ENCODE data around the gene RPS6KA4. TPM values are rescaled to one million over a fixed set of nuclear protein-coding genes. Genes with fewer than 3 reads are reported as not detected.
"Not testable (repeated sequence)": the region's sequence is repeated elsewhere in the genome, so short reads cannot be mapped to it uniquely, and the experiment has no call there.

RPS6KA4 gene
- total RNA-seq, 1 donor from 2014 or later, result 35.9 TPM

DNA sequence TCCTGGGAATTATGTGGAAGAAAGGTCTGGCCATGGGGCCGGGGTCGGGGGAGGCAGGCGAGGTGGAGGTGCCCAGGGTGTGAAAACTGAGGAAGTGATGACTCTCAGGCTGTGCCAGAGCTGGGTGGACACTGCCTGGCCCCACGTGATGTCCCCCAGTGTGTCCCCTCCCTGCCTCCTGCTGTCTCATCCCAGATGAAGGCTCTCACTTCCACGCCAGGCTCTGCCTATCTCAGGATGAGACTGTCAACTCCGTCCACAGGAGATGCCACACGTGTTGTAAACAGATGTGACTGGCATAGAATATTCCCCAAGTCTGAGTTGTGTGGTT is 51.4 kb downstream of the RPS6KA4 start:
- no peak for DNase-seq (ENCODE audit: extremely low spot score, unreplicated experiment)
- Mint-ChIP-seq H3K36me3 (ENCODE audit: unreplicated experiment) (no peaks in the 10 kb centered on the region), H3K4me3 (ENCODE audit: unreplicated experiment) (no peak overlapping the region), H3K27me3 (ENCODE audit: unreplicated experiment) (peaks cover 7% of the 10 kb centered on the region), H3K4me1 (ENCODE audit: unreplicated experiment) (peaks cover 12% of the 10 kb centered on the region), H3K9me3 (ENCODE audit: unreplicated experiment) (no peaks in the 10 kb centered on the region), H3K27ac (ENCODE audit: unreplicated experiment) (no peak overlapping the region)
- TF ChIP-seq, protein P1, sequence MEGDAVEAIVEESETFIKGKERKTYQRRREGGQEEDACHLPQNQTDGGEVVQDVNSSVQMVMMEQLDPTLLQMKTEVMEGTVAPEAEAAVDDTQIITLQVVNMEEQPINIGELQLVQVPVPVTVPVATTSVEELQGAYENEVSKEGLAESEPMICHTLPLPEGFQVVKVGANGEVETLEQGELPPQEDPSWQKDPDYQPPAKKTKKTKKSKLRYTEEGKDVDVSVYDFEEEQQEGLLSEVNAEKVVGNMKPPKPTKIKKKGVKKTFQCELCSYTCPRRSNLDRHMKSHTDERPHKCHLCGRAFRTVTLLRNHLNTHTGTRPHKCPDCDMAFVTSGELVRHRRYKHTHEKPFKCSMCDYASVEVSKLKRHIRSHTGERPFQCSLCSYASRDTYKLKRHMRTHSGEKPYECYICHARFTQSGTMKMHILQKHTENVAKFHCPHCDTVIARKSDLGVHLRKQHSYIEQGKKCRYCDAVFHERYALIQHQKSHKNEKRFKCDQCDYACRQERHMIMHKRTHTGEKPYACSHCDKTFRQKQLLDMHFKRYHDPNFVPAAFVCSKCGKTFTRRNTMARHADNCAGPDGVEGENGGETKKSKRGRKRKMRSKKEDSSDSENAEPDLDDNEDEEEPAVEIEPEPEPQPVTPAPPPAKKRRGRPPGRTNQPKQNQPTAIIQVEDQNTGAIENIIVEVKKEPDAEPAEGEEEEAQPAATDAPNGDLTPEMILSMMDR (IDR thresholded peaks at IDR 0.05), result no peak

DNA sequence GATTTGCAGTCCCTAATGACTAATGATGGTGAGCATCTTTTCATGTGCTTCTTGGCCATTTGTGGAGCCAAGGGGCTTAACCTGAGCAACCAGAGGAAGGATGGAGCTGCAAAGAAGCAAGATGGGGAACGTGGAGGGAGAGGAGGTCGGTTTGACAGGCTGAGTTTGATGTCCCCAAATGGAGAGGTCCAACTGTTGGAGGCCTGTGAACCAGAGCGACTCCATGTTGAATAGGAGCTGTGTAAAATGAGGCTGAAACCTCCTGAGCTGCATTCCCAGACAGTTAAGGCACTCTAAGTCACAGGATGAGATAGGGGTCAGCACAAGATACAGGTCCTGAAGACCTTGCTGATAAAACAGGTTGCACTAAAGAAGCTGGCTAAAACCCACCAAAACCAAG is 54.5 kb downstream of the RPS6KA4 start:
- Mint-ChIP-seq H3K27me3 (ENCODE audit: unreplicated experiment) (peaks cover 7% of the 10 kb centered on the region), H3K36me3 (ENCODE audit: unreplicated experiment) (no peaks in the 10 kb centered on the region), H3K27ac (ENCODE audit: unreplicated experiment) (no peak overlapping the region), H3K9me3 (ENCODE audit: unreplicated experiment) (no peaks in the 10 kb centered on the region), H3K4me3 (ENCODE audit: unreplicated experiment) (no peak overlapping the region), H3K4me1 (ENCODE audit: unreplicated experiment) (peaks cover 2% of the 10 kb centered on the region)
- no peak for DNase-seq (ENCODE audit: extremely low spot score, unreplicated experiment)
- TF ChIP-seq, protein P1 (IDR thresholded peaks at IDR 0.05), result no peak

DNA sequence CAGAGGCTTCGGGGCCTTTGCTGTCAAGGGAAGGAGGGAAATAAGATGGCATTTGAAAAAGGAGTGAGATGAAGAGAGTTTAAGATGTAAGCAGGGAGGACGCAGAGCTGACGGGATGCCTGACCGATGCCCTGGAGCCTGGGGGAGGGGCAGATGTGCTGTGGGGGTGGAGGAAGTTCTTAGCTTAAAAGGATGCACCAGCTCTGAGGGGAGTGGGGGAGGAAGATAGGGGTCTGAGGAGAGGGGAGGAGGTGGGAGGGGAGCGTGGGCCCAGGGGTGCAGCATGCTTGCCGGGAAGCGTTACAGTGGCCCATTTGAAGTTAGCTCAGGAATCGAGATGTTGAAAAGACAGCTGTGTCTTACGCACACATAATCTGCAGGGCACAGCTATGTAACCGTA is 56.3 kb downstream of the RPS6KA4 start:
- Mint-ChIP-seq H3K27me3 (ENCODE audit: unreplicated experiment) (peaks cover 7% of the 10 kb centered on the region), H3K4me3 (ENCODE audit: unreplicated experiment) (no peak overlapping the region), H3K36me3 (ENCODE audit: unreplicated experiment) (no peaks in the 10 kb centered on the region), H3K27ac (ENCODE audit: unreplicated experiment) (no peak overlapping the region), H3K4me1 (ENCODE audit: unreplicated experiment) (no peaks in the 10 kb centered on the region), H3K9me3 (ENCODE audit: unreplicated experiment) (no peaks in the 10 kb centered on the region)
- TF ChIP-seq, protein P1 (IDR thresholded peaks at IDR 0.05), result no peak
- DNase-seq (ENCODE audit: extremely low spot score, unreplicated experiment), result no peak

DNA sequence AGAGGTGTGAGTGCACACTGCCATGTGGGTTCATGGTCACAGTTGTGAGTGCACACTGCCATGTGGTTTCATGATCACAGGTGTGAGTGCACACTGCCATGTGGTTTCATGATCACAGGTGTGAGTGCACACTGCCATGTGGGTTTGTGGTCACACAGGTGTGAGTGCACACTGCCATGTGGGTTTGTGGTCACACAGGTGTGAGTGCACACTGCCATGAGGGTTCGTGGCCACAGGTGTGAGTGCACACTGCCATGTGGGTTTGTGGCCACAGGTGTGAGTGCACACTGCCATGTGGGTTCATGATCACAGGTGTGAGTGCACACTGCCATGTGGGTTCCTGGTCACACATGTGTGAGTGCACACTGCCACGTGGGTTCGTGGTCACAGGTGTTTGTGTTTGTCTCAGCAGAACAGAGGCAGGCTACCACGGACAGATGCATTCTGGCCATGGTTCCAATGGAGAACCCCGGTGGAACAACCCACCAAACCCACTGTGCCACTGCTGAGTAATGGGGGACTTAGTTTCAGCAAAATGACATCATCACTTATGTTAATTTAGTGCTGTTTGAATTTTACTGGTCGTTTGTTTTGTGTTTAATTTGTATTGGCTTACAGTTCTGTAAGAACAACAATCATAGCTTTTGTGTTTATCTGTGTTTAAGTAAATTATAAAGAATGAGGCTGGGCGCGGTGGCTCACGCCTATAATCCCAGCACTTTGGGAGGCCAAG is 57.2 kb downstream of the RPS6KA4 start:
- Mint-ChIP-seq H3K9me3 (ENCODE audit: unreplicated experiment) (peaks cover under 1% of the 10 kb centered on the region), H3K4me3 (ENCODE audit: unreplicated experiment) (no peak overlapping the region), H3K4me1 (ENCODE audit: unreplicated experiment) (no peaks in the 10 kb centered on the region), H3K27me3 (ENCODE audit: unreplicated experiment) (peaks cover 7% of the 10 kb centered on the region), H3K36me3 (ENCODE audit: unreplicated experiment) (no peaks in the 10 kb centered on the region), H3K27ac (ENCODE audit: unreplicated experiment) (no peak overlapping the region)
- no peak for DNase-seq (ENCODE audit: extremely low spot score, unreplicated experiment)
- TF ChIP-seq, protein P1 (IDR thresholded peaks at IDR 0.05), result no peak

DNA sequence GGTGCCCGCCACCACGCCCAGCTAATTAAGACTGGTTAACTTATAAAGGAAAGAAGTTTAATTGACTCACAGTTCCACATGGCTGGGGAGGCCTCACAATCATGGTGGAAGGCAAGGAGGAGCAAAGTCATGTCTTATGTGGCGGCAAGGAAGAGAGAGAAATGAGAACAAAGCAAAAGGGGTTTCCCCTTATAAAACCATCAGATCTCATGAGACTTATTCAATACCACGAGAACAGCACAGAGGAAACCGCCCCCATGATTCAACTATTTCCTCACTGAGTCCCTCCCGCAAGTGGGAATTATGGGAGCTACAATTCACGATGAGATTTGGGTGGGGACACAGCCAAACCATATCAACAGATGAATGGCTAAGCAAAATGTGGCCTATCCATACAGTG is 59.3 kb downstream of the RPS6KA4 start:
- not testable (repeated sequence) for DNase-seq (ENCODE audit: extremely low spot score, unreplicated experiment); H3K27ac Mint-ChIP-seq (ENCODE audit: unreplicated experiment); H3K36me3 Mint-ChIP-seq (ENCODE audit: unreplicated experiment); H3K4me3 Mint-ChIP-seq (ENCODE audit: unreplicated experiment); H3K4me1 Mint-ChIP-seq (ENCODE audit: unreplicated experiment); H3K27me3 Mint-ChIP-seq (ENCODE audit: unreplicated experiment)
- peaks cover 15% of the 10 kb centered on the region for H3K9me3 Mint-ChIP-seq (ENCODE audit: unreplicated experiment)

Measured in osteocyte (in vitro differentiated cells).